IMR-90 (cell line): ENCODE results near the gene AZGP1. TPM values are rescaled to one million over a fixed set of nuclear protein-coding genes. Genes with fewer than 3 reads are reported as not detected.

Source experiments
- ATAC-seq: fragments of 200-7000 bp; cut with Tn5 transposase; 2 replicates; pipeline ENCODE4 v1.9.1; 2020; ENCODE audit warnings: low read depth, mild to moderate bottlenecking, moderate library complexity
- BruUV-seq: library from RNA; stranded (reverse); fragments of 400-500 nt; replicated peaks from 2 replicates; lab custom pipeline; 2021; lab: Mats Ljungman, UMichigan
- CTCF ChIA-PET: fragments of 300-600 bp; formaldehyde crosslinking; extraction: SDS; loops from one replicate; lab custom pipeline; 2021; ENCODE audit warnings: antibody characterized with exemption; lab: Yijun Ruan, JAX
- POLR2A ChIA-PET: fragments of 300-600 bp; sonication (Branson Sonifier 250); formaldehyde crosslinking; loops from one replicate; lab custom pipeline; 2022; ENCODE audit warnings: antibody characterized with exemption; ENCODE audit not compliant: unreplicated experiment; lab: Charles Lee
- DNase-seq: peaks from one replicate; pipeline ENCODE4 v3.0.0; 2013
- H2AFZ ChIP-seq: replicated peaks from 2 replicates; pipeline ENCODE3; 2013; ENCODE audit warnings: low read length, mild to moderate bottlenecking; ENCODE audit not compliant: poor library complexity
- H2AK5ac ChIP-seq: 2 replicates; pipeline ENCODE4 v1.6.1; 2013; ENCODE audit warnings: low read depth, low read length, inconsistent platforms
- H2AK9ac ChIP-seq: replicated peaks from 2 replicates; pipeline ENCODE3; 2013; ENCODE audit warnings: mild to moderate bottlenecking, low read depth, low read length, moderate library complexity; ENCODE audit not compliant: poor library complexity
- H2BK120ac ChIP-seq: 2 replicates; pipeline ENCODE4 v1.6.1; 2013; ENCODE audit warnings: low read depth, low read length, inconsistent platforms
- H2BK15ac ChIP-seq: 3 replicates; pipeline ENCODE4 v1.6.1; 2013; ENCODE audit warnings: low read depth, low read length, inconsistent platforms
- H2BK20ac ChIP-seq: 2 replicates; pipeline ENCODE4 v1.6.1; 2013; ENCODE audit warnings: low read depth, mild to moderate bottlenecking, inconsistent platforms, low read length, moderate library complexity
- H2BK5ac ChIP-seq: 2 replicates; pipeline ENCODE4 v1.6.1; 2013; ENCODE audit warnings: mild to moderate bottlenecking, low read depth, low read length, inconsistent platforms; ENCODE audit not compliant: poor library complexity, severe bottlenecking
- H3K14ac ChIP-seq: replicated peaks from 2 replicates; pipeline ENCODE4 v1.6.1; 2013; ENCODE audit warnings: low read depth, low read length, inconsistent platforms
- H3K18ac ChIP-seq: 2 replicates; pipeline ENCODE4 v1.6.1; 2013; ENCODE audit warnings: low read depth, low read length, control low read depth
- H3K23ac ChIP-seq: 2 replicates; pipeline ENCODE4 v1.6.1; 2013; ENCODE audit warnings: low read depth, low read length, inconsistent platforms
- H3K27ac ChIP-seq: 2 replicates; pipeline ENCODE4 v1.5.1; 2013; ENCODE audit warnings: mild to moderate bottlenecking, control low read depth, low read length; ENCODE audit not compliant: insufficient read depth
- H3K27me3 ChIP-seq: 2 replicates; pipeline ENCODE4 v1.6.1; 2013; ENCODE audit warnings: low read length; ENCODE audit not compliant: control insufficient read depth, insufficient read depth
- H3K36me3 ChIP-seq: 2 replicates; pipeline ENCODE4 v1.6.1; 2013; ENCODE audit warnings: low read length, mixed read lengths; ENCODE audit not compliant: control insufficient read depth, insufficient read depth
- H3K4ac ChIP-seq: 2 replicates; pipeline ENCODE4 v1.6.1; 2013; ENCODE audit warnings: low read depth, low read length, inconsistent platforms
- H3K4me1 ChIP-seq: 2 replicates; pipeline ENCODE4 v1.6.1; 2013; ENCODE audit warnings: low read length, mixed read lengths; ENCODE audit not compliant: control insufficient read depth, insufficient read depth
- H3K4me2 ChIP-seq: 2 replicates; pipeline ENCODE4 v1.6.1; 2013; ENCODE audit warnings: low read depth, mild to moderate bottlenecking, control low read depth, low read length, moderate library complexity
- H3K4me3 ChIP-seq: 2 replicates; pipeline ENCODE4 v1.5.1; 2013; ENCODE audit warnings: low read depth, mild to moderate bottlenecking, control low read depth, low read length, moderate library complexity; ENCODE audit not compliant: insufficient read depth
- H3K56ac ChIP-seq: 2 replicates; pipeline ENCODE4 v1.6.1; 2013; ENCODE audit warnings: low read length, inconsistent platforms; ENCODE audit not compliant: insufficient read depth; ENCODE audit errors: extremely low read depth
- H3K79me1 ChIP-seq, 2 experiments: 2 replicates each; pipeline ENCODE4 v1.6.1; 2013; ENCODE audit warnings: low read length in 2 of 2, inconsistent platforms in 1 of 2, low read depth in 1 of 2
- H3K9ac ChIP-seq: 2 replicates; pipeline ENCODE4 v1.6.1; 2013; ENCODE audit warnings: low read depth, low read length, control low read depth
- H3K9me1 ChIP-seq: 2 replicates; pipeline ENCODE4 v1.6.1; 2013; ENCODE audit warnings: low read length, inconsistent platforms; ENCODE audit not compliant: insufficient read depth
- H3K9me3 ChIP-seq: 2 replicates; pipeline ENCODE4 v1.6.1; 2013; ENCODE audit warnings: low read length; ENCODE audit not compliant: control insufficient read depth, insufficient read depth
- H4K20me1 ChIP-seq: 2 replicates; pipeline ENCODE4 v1.6.1; 2013; ENCODE audit warnings: low read length, inconsistent platforms; ENCODE audit not compliant: insufficient read depth
- H4K5ac ChIP-seq: 2 replicates; pipeline ENCODE4 v1.6.1; 2013; ENCODE audit warnings: mild to moderate bottlenecking, low read depth, low read length, control low read depth
- H4K8ac ChIP-seq, 2 experiments: 2 replicates each; pipeline ENCODE4 v1.6.1; 2013; ENCODE audit warnings: low read depth in 2 of 2, low read length in 2 of 2, control low read depth in 1 of 2, inconsistent platforms in 1 of 2
- H4K91ac ChIP-seq: 2 replicates; pipeline ENCODE4 v1.6.1; 2013; ENCODE audit warnings: low read depth, low read length, inconsistent platforms; ENCODE audit not compliant: insufficient read depth
- CEBPB ChIP-seq: IDR thresholded peaks from 2 replicates; pipeline ENCODE4 v1.6.1; 2012; ENCODE audit warnings: low read depth, low read length, improper control_type of control experiment
- CHD1 ChIP-seq: IDR thresholded peaks from 2 replicates; pipeline ENCODE4 v1.6.1; 2012; ENCODE audit warnings: low read depth, low read length, improper control_type of control experiment
- CTCF ChIP-seq: conservative IDR thresholded peaks from 2 replicates; pipeline ENCODE4 v1.5.1; 2012; ENCODE audit warnings: mild to moderate bottlenecking, low read depth, low read length, improper control_type of control experiment
- ELK1 ChIP-seq: fragments of 150-350 bp; IDR thresholded peaks from 2 replicates; pipeline ENCODE4 v1.6.1; 2016; ENCODE audit warnings: low read depth, mild to moderate bottlenecking, low read length, moderate library complexity, borderline replicate concordance
- FOS ChIP-seq: fragments of 150-350 bp; IDR thresholded peaks from 2 replicates; pipeline ENCODE4 v1.6.1; 2016; ENCODE audit warnings: low read depth, low read length
- MAFK ChIP-seq: IDR thresholded peaks from 2 replicates; pipeline ENCODE4 v1.6.1; 2012; ENCODE audit warnings: low read depth, low read length, improper control_type of control experiment
- MAZ ChIP-seq: IDR thresholded peaks from 2 replicates; pipeline ENCODE4 v1.6.1; 2012; ENCODE audit warnings: low read depth, mild to moderate bottlenecking, low read length, improper control_type of control experiment, moderate library complexity, borderline replicate concordance
- MXI1 ChIP-seq: IDR thresholded peaks from 2 replicates; pipeline ENCODE4 v1.6.1; 2012; ENCODE audit warnings: low read depth, mild to moderate bottlenecking, low read length, moderate library complexity, borderline replicate concordance
- NFE2L2 ChIP-seq: fragments of 150-350 bp; IDR thresholded peaks from 2 replicates; pipeline ENCODE4 v1.6.1; 2016; ENCODE audit warnings: low read depth, mild to moderate bottlenecking, low read length
- POLR2A ChIP-seq: IDR thresholded peaks from 2 replicates; pipeline ENCODE4 v1.6.1; 2012; ENCODE audit warnings: mild to moderate bottlenecking, low read depth, low read length
- RAD21 ChIP-seq: IDR thresholded peaks from 2 replicates; pipeline ENCODE4 v1.6.1; 2012; ENCODE audit warnings: low read length, improper control_type of control experiment
- RCOR1 ChIP-seq: IDR thresholded peaks from 2 replicates; pipeline ENCODE4 v1.6.1; 2012; ENCODE audit warnings: mild to moderate bottlenecking, low read length, improper control_type of control experiment; ENCODE audit not compliant: insufficient replicate concordance
- RFX5 ChIP-seq: IDR thresholded peaks from 2 replicates; pipeline ENCODE4 v1.8.0; 2012; ENCODE audit warnings: low read depth, mild to moderate bottlenecking, low read length, moderate library complexity
- SMC3 ChIP-seq: fragments of 150-350 bp; IDR thresholded peaks from 2 replicates; pipeline ENCODE4 v1.6.1; 2016; ENCODE audit warnings: low read depth, mild to moderate bottlenecking, antibody characterized with exemption, low read length, moderate library complexity
- USF2 ChIP-seq: fragments of 150-350 bp; IDR thresholded peaks from 2 replicates; pipeline ENCODE4 v1.6.1; 2017; ENCODE audit warnings: mild to moderate bottlenecking, antibody characterized with exemption, low read length, low read depth
- WGBS, 2 experiments: methylation state at CpG; one replicate each; pipeline versions ENCODE4 v1.1.5 to v1.1.7; 2013; ENCODE audit warnings: missing lambda C conversion rate in 2 of 2; ENCODE audit not compliant: insufficient read length in 1 of 2; ENCODE audit errors: extremely low coverage in 2 of 2; 5-methylcytosine and 5-hydroxymethylcytosine counted together
- dilution Hi-C: fragments of 300-500 bp; cut with HindIII; formaldehyde crosslinking; loops from one replicate; pipeline ENCODE4 v1.14.3; 2018; ENCODE audit warnings: low sequenced_read_pairs; ENCODE audit not compliant: unreplicated experiment
- in situ Hi-C: fragments of 300-500 bp; cut with MboI; formaldehyde crosslinking; loops from 3 replicates; pipeline ENCODE4 v1.14.3; 2019; ENCODE audit warnings: low sequenced_read_pairs, inconsistent platforms, mixed read lengths
- intact Hi-C: fragments of 100-400 bp; cut with micrococcal nuclease; formaldehyde crosslinking; loops from 2 replicates; pipeline ENCODE4 v1.10.0; 2022
- polyA plus RNA-seq, 3 experiments: library from polyadenylated mRNA; depleted of rRNA; stranded (reverse); fragments of >200 nt; gene quantifications; 2 replicates each; pipeline ENCODE4 v1.2.3, GENCODE V29; 2012; ENCODE audit warnings: low replicate concordance in 1 of 3
- total RNA-seq: library from RNA; depleted of rRNA; stranded (reverse); fragments of >200 nt; gene quantifications from 2 replicates; pipeline ENCODE4 v1.2.3, GENCODE V29; 2012

AZGP1 gene
- total and polyA plus RNA-seq, 2 of the 4 experiments (the other 2 are of a cell fraction): not detected

GRCh38 chr7:99943641-99944496 is 32.0 kb downstream of the AZGP1 start:
- no peak overlapping the region for H2BK15ac ChIP-seq
- no peak overlapping the region for H3K4me2 ChIP-seq
- H3K18ac ChIP-seq: no peak overlapping the region
- no peak overlapping the region for H4K91ac ChIP-seq
- no peak overlapping the region for H4K5ac ChIP-seq
- 67% methylated on average over 1 of the region's 14 CpGs; no CpG with 5 or more reads in 1 of the 2 experiments for WGBS, 2 experiments
- H3K79me1 ChIP-seq: no peaks in the 10 kb centered on the region
- no peaks in the 10 kb centered on the region for H3K9me3 ChIP-seq
- H2AK9ac ChIP-seq: no peak overlapping the region
- no peak overlapping the region for H2BK20ac ChIP-seq
- H3K9ac ChIP-seq: no peak overlapping the region
- no peak overlapping the region for H3K27ac ChIP-seq
- no peak overlapping the region for H2BK120ac ChIP-seq
- no peak overlapping the region for H3K14ac ChIP-seq
- no peak overlapping the region for H3K56ac ChIP-seq
- DNase-seq (no peak), ATAC-seq (no peak)
- H3K36me3 ChIP-seq: no peaks in the 10 kb centered on the region
- no peak overlapping the region for H4K8ac ChIP-seq
- peaks cover 11% of the 10 kb centered on the region for H3K27me3 ChIP-seq
- in situ Hi-C loops: no loop called here
- H3K4ac ChIP-seq: no peak overlapping the region
- no peak overlapping the region for H2AFZ ChIP-seq
- H3K4me1 ChIP-seq: no peaks in the 10 kb centered on the region
- CTCF ChIA-PET: interaction anchor here (0.7 kb wide), 1 partner anchor 327 kb away, joined by 3 read pairs; the partner anchor contains the start of gene ZSCAN25
- H3K4me3 ChIP-seq: no peak overlapping the region
- dilution Hi-C loops: no loop called here
- H2AK5ac ChIP-seq: no peak overlapping the region
- POLR2A ChIA-PET: no interaction called here
- no peaks in the 10 kb centered on the region for H4K20me1 ChIP-seq
- H3K23ac ChIP-seq: no peak overlapping the region
- no TSS peak for BruUV-seq
- H3K9me1 ChIP-seq: no peaks in the 10 kb centered on the region
- no peak overlapping the region for H2BK5ac ChIP-seq
- intact Hi-C loops: no loop called here
- TF ChIP-seq NFE2L2: no peak
- TF ChIP-seq MAZ: no peak
- TF ChIP-seq POLR2A: no peak
- TF ChIP-seq RAD21: no peak
- no peak for TF ChIP-seq USF2
- TF ChIP-seq RFX5: no peak
- no peak for TF ChIP-seq SMC3
- TF ChIP-seq ELK1: no peak
- no peak for TF ChIP-seq MAFK
- no peak for TF ChIP-seq CHD1
- no peak for TF ChIP-seq CTCF
- no peak for TF ChIP-seq CEBPB
- no peak for TF ChIP-seq FOS
- no peak for TF ChIP-seq RCOR1
- no peak for TF ChIP-seq MXI1
